Measurements from ENCODE around the gene SLC22A1.
"Not testable (repeated sequence)": the region's sequence is repeated elsewhere in the genome, so short reads cannot be mapped to it uniquely, and the experiment has no call there.

Gene SLC22A1

GRCh38 chr6:160124007-160124406 lies 2.4 kb downstream of the SLC22A1 start:
- DNase-seq, result no peak

GRCh38 chr6:160124605-160125004 lies 3.0 kb downstream of the SLC22A1 start:
- no peak for DNase-seq

DNA sequence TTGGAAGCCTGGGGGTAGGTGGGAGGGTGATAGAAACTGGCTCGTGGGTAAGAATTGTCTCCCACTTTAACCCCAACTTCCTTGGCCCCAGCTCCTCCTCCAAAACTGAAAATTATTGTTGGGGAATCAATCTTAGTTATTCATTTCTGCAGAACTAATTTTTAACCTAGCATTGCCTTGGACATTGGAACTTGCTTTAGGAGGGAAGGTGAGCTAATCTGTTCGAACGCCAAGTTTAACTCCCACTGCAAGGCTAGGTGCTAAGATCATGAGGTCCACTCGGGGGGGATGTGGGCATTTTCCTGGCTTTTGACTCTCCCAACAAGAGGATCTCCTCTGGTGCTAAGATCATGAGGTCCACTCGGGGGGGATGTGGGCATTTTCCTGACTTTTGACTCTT lies 3.5 kb downstream of the SLC22A1 start:
- not testable (repeated sequence) for DNase-seq

DNA sequence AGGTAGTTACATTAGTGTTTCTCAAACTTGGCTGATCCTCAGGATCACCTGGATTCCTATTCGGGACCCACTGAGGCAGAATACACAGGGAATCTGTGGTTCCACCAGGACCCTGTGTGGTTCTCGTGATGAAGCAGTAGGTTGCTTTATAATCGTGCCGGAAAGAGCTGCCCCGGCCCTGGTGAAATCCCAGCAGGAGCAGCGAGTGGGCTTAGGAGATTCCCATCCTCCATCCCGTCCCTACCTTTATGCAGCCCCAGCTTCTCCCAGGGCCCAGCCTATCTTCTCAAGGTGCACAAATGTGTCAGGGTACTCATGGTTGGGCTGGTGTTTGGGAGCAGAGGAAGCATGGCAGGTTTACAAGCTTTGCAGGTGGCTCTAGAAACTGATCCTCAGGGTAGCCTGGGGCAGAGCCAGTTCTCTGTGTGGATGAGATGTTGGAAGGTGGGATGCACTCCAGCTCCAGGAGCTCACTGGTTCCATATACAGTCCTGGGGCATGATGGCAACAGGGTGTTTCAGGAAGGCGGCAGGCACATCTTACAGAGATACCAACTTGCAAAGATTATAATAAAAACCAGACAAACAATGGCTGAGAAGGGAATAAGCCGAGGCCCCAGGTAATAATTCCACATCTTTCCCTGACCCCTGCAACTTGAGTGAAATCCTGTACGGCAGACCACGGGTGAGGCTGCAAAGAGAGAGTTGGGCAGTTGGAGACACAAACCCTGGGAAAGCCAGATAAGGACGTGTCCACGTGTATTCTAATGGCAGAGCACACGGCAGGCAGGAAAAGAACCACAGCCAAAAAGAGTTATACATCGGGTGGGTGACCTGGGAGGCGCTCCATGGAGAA lies 5.9 kb downstream of the SLC22A1 start:
- DNase-seq, result no peak

DNA sequence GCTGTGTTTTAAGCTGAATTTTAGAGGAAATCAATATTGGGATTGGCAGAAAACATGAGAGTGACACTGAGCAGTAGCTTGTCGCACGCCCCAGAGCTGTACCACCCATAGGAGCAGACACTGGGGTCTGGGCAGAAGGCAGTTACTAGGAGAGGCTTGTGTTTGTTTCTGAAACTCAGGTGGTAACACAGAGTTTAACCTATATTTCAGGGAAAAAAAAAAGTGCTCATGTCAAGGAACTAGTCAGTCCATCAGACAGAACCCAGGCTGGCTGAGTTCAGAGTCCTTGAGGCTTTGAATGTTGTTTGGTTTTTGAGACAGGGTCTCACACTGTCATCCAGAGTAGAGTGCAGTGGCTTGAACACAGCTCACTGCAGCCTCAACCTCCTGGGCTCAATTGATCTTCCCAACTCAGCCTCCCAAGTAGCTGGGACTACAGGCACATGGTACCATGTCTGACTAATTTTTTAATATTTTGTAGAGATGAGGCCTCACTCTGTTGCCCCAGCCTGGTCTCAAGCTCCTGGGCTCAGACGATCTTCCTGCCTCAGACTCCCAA lies 6.6 kb downstream of the SLC22A1 start:
- DNase-seq, result no peak

- no peak for DNase-seq
Measured at GRCh38 chr6:160128879-160129516, 7.4 kb downstream of the SLC22A1 start.

- no peak for DNase-seq
Measured at GRCh38 chr6:160129881-160130615, 8.4 kb downstream of the SLC22A1 start.

DNA sequence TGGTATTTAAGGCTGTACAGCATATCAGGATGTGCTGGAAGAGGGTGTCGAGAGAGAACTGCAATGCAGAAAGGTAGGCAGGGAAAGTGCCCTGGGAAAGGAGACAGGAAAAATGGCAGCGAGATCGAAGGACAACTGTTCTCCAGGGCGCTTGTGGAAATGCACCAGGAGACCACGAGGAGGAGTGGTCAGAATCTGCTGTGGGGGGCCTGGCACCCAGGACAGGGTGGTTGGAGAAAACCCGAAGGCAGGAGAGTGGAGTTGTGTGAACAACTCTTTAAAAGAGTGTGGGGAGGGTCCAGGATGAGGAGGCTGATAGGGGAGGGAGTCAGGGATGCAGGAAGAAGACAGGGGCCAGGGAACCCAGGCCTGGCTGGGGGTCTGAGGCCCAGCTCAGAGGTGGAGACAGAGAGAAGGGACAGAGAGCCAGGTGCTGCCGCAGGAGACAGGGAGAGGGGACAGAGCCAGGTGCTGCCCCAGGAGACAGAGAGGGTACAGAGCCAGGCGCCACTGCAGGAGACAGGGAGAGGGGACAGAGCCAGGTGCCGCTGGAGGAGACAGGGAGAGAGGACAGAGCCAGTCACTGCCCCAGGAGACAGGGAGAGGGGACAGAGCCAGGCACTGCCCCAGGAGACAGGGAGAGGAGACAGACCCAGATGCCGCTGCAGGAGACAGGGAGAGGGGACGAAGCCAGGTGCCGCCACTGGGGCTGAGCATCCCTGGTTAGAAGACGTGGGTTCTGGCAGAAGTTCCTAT lies 9.3 kb downstream of the SLC22A1 start:
- no peak for DNase-seq

DNA sequence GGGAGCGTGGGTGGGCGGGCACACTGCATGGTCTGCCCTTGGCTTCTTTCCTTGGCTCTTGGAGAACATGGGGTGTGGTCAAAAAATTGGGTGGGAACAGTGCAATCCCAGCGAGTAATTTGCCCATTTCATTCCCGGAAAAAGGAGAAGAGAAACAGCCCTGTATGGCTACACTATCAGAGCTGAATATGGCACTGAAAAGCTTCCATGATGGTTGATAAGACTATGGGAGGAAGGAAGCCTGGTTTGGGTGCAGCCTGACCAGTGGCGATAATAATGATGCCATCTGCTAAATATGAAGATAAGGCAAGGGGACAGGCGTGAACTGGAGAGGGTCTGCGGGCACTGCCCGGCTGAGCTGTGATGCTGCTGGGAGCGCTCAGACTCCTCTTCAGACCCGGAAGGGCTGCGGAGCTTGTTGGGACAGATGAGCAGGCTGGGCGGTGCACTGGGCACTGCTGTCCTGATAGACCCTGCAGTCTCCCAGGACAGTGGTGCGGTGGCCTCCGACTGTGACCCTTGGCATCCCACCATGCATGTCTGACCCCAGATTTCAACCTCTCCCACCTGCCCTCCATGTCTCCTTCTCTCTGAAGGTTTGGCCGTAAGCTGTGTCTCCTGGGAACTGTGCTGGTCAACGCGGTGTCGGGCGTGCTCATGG lies 10.2 kb downstream of the SLC22A1 start:
- DNase-seq, result no peak

DNA sequence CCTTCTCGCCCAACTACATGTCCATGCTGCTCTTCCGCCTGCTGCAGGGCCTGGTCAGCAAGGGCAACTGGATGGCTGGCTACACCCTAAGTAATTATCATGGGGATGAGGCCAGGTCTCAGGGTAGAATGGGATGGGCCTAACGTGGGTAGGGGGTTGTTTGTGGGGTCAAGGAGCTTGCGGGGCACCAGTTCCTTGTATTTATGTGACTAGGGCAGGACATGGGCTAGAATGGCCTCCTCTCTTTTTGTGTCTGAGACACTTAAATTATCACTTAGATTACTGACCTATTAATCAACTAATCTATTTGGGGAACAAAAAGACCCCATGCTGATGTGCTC lies 10.7 kb downstream of the SLC22A1 start:
- DNase-seq, result no peak

GRCh38 chr6:160132776-160133338 lies 11.2 kb downstream of the SLC22A1 start:
- no peak for DNase-seq

DNA sequence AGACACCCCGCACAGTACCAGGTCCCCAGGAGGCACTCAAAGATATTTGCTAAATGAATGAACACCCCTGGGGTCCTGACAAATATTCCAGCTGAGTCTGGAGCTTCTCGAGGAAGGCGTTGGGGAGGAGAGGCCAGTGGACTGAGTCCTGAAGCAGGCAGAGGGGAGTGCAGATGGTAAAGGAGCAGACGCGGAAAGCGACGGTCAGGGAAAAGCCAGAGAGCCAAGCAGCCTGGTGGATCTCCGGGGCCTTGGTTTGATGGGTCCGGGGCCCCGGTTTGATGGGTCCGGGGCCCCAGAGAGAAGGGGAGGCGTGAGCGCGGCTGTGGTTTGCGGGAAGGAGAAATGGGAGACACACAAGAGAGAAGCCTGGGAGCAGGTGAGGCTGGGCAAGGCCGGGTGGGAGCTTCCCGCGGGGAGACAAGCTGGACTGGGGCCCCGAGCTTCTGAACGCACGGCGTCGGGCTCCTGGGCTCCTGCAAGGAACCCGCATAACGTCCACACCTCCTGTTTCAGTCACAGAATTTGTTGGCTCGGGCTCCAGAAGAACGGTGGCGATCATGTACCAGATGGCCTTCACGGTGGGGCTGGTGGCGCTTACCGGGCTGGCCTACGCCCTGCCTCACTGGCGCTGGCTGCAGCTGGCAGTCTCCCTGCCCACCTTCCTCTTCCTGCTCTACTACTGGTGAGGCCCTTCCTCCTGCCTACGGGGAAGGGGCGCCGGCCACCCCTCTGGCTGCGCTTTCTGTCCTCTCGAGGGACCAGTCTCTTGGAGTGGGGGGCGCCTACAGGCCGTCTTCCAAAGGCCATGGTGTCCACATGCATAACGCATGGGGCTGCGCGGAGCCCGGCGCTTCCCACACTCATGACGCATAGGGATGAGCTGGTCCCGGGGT lies 12.1 kb downstream of the SLC22A1 start:
- no peak for DNase-seq

DNA sequence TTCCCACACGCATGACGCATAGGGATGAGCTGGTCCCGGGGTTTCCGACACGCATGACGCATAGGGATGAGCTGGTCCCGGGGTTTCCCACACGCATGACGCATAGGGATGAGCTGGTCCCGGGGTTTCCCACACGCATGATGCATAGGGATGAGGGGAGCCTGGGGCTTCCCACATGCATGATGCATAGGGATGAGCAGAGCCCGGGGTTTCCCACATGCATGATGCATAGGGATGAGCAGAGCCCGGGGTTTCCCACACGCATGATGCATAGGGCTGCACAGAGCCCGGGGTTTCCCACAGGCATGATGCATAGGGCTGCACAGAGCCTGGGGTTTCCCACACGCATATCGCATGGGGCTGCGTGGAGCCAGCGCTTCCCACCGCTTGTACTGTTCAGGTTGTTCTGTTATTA lies 12.7 kb downstream of the SLC22A1 start:
- DNase-seq, result not testable (repeated sequence)

GRCh38 chr6:160134779-160135547 lies 13.3 kb downstream of the SLC22A1 start:
- no peak for DNase-seq

- DNase-seq, result no peak
Measured at GRCh38 chr6:160135907-160136655, 14.5 kb downstream of the SLC22A1 start.

- no peak for DNase-seq
Measured at GRCh38 chr6:160137130-160137988, 15.7 kb downstream of the SLC22A1 start.

DNA sequence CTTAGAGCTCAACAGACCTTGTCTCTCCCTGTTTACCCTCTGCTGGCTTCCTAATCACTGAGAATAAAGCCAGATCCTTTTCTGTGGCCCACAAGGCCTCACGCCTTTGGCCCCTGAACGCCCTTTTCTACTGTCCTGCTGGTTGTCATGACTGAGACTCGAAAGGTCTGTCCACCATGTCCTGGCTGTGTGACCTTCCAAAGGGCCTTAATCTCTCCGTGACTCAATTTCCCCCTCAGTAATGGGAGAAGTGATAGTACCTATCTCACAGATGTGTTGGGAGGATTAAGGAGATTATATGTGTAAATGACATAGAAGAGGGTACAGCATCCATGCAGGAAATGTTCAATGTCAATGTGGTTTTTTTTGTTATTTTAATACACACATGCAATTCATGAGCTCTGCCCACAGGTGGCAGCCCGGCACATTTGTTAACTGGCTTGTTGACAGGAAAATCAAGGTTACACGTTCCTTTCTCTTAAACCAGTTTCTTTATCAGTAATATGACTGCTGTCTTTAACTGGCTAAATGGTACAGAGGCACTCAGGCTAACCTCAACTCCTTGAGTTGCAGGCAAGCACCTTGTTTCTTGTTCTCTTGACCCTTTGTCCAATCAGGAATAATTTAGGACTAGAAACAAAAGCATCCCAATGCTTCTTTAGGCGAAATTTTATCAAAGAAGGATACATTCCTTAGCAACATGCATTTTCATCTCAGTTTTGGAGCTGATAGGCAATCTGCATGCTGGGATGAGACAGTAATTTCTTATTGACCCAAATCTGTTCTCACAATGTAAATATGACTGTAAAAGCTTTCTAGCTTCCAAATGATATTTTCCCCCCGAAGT lies 16.6 kb downstream of the SLC22A1 start:
- peak; percentile 66 for DNase-seq

All from fibroblast of skin of abdomen (primary cell).